Astrocyte (in vitro differentiated cells and primary cell): ENCODE data around the gene GSAP. TPM values are rescaled to one million over a fixed set of nuclear protein-coding genes. Genes with fewer than 3 reads are reported as not detected.

Experiments
- DNase-seq: peaks from one replicate; pipeline ENCODE4 v3.0.0-alpha.2; 2010; ENCODE audit warnings: low read depth
- FAIRE-seq: peaks from 2 replicates; lab custom pipeline; 2011; peaks lifted over from hg19 to GRCh38; lab: Jason Lieb, UNC
- H2AFZ ChIP-seq: 2 replicates; pipeline ENCODE4 v1.6.0; 2012; ENCODE audit warnings: low read depth, low read length, inconsistent platforms
- H3K27ac ChIP-seq: 2 replicates; pipeline ENCODE4 v1.5.1; 2011; ENCODE audit warnings: low read depth, low read length, inconsistent platforms
- H3K27me3 ChIP-seq: 2 replicates; pipeline ENCODE4 v1.6.0; 2011; ENCODE audit warnings: low read length, inconsistent platforms; ENCODE audit not compliant: insufficient read depth
- H3K36me3 ChIP-seq: 2 replicates; pipeline ENCODE4 v1.5.1; 2011; ENCODE audit warnings: low read length, inconsistent platforms; ENCODE audit not compliant: insufficient read depth
- H3K4me1 ChIP-seq: 2 replicates; pipeline ENCODE4 v1.5.1; 2011; ENCODE audit warnings: low read length, inconsistent platforms; ENCODE audit not compliant: insufficient read depth
- H3K4me2 ChIP-seq: 2 replicates; pipeline ENCODE4 v1.6.0; 2012; ENCODE audit warnings: low read length, inconsistent platforms
- H3K4me3 ChIP-seq: 2 replicates; pipeline ENCODE4 v1.5.1; 2011; ENCODE audit warnings: low read depth, mild to moderate bottlenecking, low read length, inconsistent platforms; ENCODE audit not compliant: insufficient read depth
- H3K79me2 ChIP-seq: 2 replicates; pipeline ENCODE4 v1.6.0; 2012; ENCODE audit warnings: mild to moderate bottlenecking, low read length, inconsistent platforms; ENCODE audit not compliant: insufficient read depth
- H3K9ac ChIP-seq: 2 replicates; pipeline ENCODE4 v1.6.0; 2012; ENCODE audit warnings: mild to moderate bottlenecking, low read length, inconsistent platforms
- H3K9me3 ChIP-seq: 2 replicates; pipeline ENCODE4 v1.5.1; 2012; ENCODE audit warnings: low read depth, mild to moderate bottlenecking, low read length, inconsistent platforms; ENCODE audit not compliant: insufficient read depth
- H4K20me1 ChIP-seq: 2 replicates; pipeline ENCODE4 v1.6.0; 2012; ENCODE audit warnings: low read length, inconsistent platforms; ENCODE audit not compliant: insufficient read depth
- H3K27ac Mint-ChIP-seq: one replicate; pipeline ENCODE4 v1.8.0; 2021; ENCODE audit warnings: mild to moderate bottlenecking, mixed read lengths; ENCODE audit not compliant: unreplicated experiment
- H3K27me3 Mint-ChIP-seq: one replicate; pipeline ENCODE4 v1.8.0; 2021; ENCODE audit warnings: low read depth, mixed read lengths; ENCODE audit not compliant: unreplicated experiment
- H3K36me3 Mint-ChIP-seq: one replicate; pipeline ENCODE4 v1.8.0; 2021; ENCODE audit warnings: low read depth, mixed read lengths; ENCODE audit not compliant: unreplicated experiment
- H3K4me1 Mint-ChIP-seq: one replicate; pipeline ENCODE4 v1.8.0; 2021; ENCODE audit warnings: low read depth, mixed read lengths; ENCODE audit not compliant: unreplicated experiment
- H3K4me3 Mint-ChIP-seq: one replicate; pipeline ENCODE4 v1.8.0; 2021; ENCODE audit warnings: mild to moderate bottlenecking, moderate library complexity, mixed read lengths; ENCODE audit not compliant: unreplicated experiment
- H3K9me3 Mint-ChIP-seq: one replicate; pipeline ENCODE4 v1.8.0; 2021; ENCODE audit warnings: mild to moderate bottlenecking, mixed read lengths; ENCODE audit not compliant: unreplicated experiment
- EZH2 ChIP-seq: IDR thresholded peaks from 2 replicates; pipeline ENCODE4 v1.6.1; 2012; ENCODE audit warnings: mild to moderate bottlenecking, low read length, inconsistent platforms; ENCODE audit not compliant: insufficient read depth
- total RNA-seq: library from RNA; stranded (reverse); gene quantifications from 2 replicates; pipeline ENCODE4 v1.2.1, GENCODE V29; 2021
- TF ChIP-seq, protein P1 (sequence below): IDR thresholded peaks from 2 replicates; pipeline ENCODE4 v1.5.1; 2011; ENCODE audit warnings: low read depth, mild to moderate bottlenecking, inconsistent platforms, low read length, moderate library complexity; ENCODE audit not compliant: insufficient read depth

GSAP gene
- total RNA-seq, 1 donor from 2014 or later, result 4.1 TPM

DNA sequence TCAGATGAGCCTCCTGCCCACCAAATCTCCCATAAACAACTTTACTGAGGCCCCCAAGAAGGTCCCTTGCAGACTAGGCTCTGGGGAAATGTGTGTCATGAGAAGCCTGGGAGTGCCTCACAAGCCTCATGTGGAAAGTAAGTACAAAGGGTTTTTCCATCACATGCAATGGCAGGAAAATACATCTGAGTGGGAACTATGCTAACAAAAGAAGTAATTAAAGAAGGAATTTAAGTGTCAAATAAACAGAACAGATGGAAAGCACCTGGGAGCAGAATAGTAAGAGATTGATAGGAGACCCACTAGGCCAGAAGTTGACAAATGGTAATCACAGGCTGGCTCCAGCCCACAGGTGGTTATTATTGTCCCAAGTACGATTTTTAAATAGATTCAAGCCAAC, 20.5 kb downstream of the GSAP start:
- Histone ChIP-seq H3K9ac (no peak overlapping the region), H3K4me1 (no peaks in the 10 kb centered on the region), H3K79me2 (no peaks in the 10 kb centered on the region), H4K20me1 (no peaks in the 10 kb centered on the region), H3K27ac (no peak overlapping the region), H2AFZ (no peak overlapping the region), H3K27me3 (no peaks in the 10 kb centered on the region), H3K36me3 (no peaks in the 10 kb centered on the region), H3K4me3 (no peak overlapping the region), H3K4me2 (no peak overlapping the region), H3K9me3 (no peaks in the 10 kb centered on the region)
- H3K27me3 Mint-ChIP-seq, result no peaks in the 10 kb centered on the region
- no peak for TF ChIP-seq EZH2
- TF ChIP-seq, protein P1, sequence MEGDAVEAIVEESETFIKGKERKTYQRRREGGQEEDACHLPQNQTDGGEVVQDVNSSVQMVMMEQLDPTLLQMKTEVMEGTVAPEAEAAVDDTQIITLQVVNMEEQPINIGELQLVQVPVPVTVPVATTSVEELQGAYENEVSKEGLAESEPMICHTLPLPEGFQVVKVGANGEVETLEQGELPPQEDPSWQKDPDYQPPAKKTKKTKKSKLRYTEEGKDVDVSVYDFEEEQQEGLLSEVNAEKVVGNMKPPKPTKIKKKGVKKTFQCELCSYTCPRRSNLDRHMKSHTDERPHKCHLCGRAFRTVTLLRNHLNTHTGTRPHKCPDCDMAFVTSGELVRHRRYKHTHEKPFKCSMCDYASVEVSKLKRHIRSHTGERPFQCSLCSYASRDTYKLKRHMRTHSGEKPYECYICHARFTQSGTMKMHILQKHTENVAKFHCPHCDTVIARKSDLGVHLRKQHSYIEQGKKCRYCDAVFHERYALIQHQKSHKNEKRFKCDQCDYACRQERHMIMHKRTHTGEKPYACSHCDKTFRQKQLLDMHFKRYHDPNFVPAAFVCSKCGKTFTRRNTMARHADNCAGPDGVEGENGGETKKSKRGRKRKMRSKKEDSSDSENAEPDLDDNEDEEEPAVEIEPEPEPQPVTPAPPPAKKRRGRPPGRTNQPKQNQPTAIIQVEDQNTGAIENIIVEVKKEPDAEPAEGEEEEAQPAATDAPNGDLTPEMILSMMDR, result no peak
- no peak overlapping the region for H3K27ac Mint-ChIP-seq
- no peaks in the 10 kb centered on the region for H3K9me3 Mint-ChIP-seq
- peaks cover 3% of the 10 kb centered on the region for H3K4me1 Mint-ChIP-seq
- no peak overlapping the region for H3K4me3 Mint-ChIP-seq
- H3K36me3 Mint-ChIP-seq, result peaks cover 5% of the 10 kb centered on the region
- FAIRE-seq, result no peak
- DNase-seq, result no peak

DNA sequence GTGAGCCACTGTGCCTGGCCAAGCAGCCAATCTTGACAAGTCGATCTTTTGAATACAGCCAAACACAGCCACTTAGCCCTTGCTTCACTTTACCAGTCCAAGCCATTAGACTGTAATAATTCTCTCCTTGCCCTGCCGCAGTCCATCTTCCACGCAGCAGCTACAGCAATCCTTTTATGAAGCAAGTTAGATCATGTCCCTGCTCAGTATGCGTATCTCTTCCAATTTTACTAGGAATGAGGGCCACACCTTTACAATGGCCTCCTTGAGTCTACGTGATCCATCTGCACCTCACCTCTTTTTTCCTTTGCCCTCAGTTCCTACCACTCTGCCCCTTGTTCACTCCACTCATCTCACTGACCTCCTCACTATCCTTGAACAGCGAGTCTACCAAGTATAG, 22.2 kb downstream of the GSAP start:
- Histone ChIP-seq H3K4me2 (no peak overlapping the region), H3K9me3 (no peaks in the 10 kb centered on the region), H4K20me1 (no peaks in the 10 kb centered on the region), H2AFZ (no peak overlapping the region), H3K4me1 (no peaks in the 10 kb centered on the region), H3K36me3 (no peaks in the 10 kb centered on the region), H3K27me3 (no peaks in the 10 kb centered on the region), H3K27ac (no peak overlapping the region), H3K9ac (no peak overlapping the region), H3K79me2 (no peaks in the 10 kb centered on the region), H3K4me3 (no peak overlapping the region)
- Mint-ChIP-seq H3K4me1 (peaks cover 3% of the 10 kb centered on the region), H3K27me3 (no peaks in the 10 kb centered on the region), H3K27ac (no peak overlapping the region), H3K4me3 (no peak overlapping the region), H3K9me3 (no peaks in the 10 kb centered on the region), H3K36me3 (peaks cover 3% of the 10 kb centered on the region)
- no peak for TF ChIP-seq EZH2
- TF ChIP-seq, protein P1, result no peak
- DNase-seq, result no peak
- no peak for FAIRE-seq

DNA sequence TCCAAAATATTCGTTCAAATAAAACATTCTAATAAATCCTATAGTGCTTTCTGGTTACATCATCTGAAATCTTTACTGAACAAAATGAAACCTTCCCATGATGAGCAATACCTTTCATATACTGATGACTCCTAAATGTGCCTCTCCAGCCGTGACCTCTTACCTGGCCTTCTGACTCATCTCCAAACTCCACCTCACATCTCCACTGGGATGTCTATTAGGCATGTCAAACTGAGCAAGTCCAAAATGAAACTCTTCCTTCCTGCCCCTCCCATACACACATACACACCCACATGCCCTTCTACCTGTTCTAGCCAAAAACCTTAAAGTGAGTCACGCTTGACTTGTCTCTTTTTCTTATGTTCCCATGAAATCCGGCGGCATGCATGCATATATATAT, 22.9 kb downstream of the GSAP start:
- H3K79me2 ChIP-seq, result no peaks in the 10 kb centered on the region
- H3K4me1 Mint-ChIP-seq, result peaks cover 3% of the 10 kb centered on the region
- H4K20me1 ChIP-seq, result no peaks in the 10 kb centered on the region
- H3K4me3 ChIP-seq, result no peak overlapping the region
- no peaks in the 10 kb centered on the region for H3K36me3 ChIP-seq
- H3K27me3 ChIP-seq, result no peaks in the 10 kb centered on the region
- no peaks in the 10 kb centered on the region for H3K9me3 ChIP-seq
- TF ChIP-seq EZH2, result no peak
- TF ChIP-seq, protein P1, result no peak
- no peak overlapping the region for H3K9ac ChIP-seq
- no peaks in the 10 kb centered on the region for H3K27me3 Mint-ChIP-seq
- DNase-seq, result no peak
- no peaks in the 10 kb centered on the region for H3K9me3 Mint-ChIP-seq
- H3K27ac Mint-ChIP-seq, result no peak overlapping the region
- H3K4me2 ChIP-seq, result no peak overlapping the region
- no peak for FAIRE-seq
- H3K27ac ChIP-seq, result no peak overlapping the region
- no peak overlapping the region for H3K4me3 Mint-ChIP-seq
- peaks cover 3% of the 10 kb centered on the region for H3K36me3 Mint-ChIP-seq
- H3K4me1 ChIP-seq, result no peaks in the 10 kb centered on the region
- H2AFZ ChIP-seq, result no peak overlapping the region
